ENCODE data around the gene MIER1.
A peak's percentile ranks its signal among the peaks of the same experiment; 100 is the strongest.
"Not testable (repeated sequence)": the region's sequence is repeated elsewhere in the genome, so short reads cannot be mapped to it uniquely, and the experiment has no call there.

MIER1 gene

GRCh38 chr1:66940981-66941380, 16.2 kb downstream of the MIER1 start:
- DNase-seq = no peak

- no peak for DNase-seq
Measured at GRCh38 chr1:66943361-66943969, 18.7 kb downstream of the MIER1 start.

GRCh38 chr1:66944330-66945274, 19.8 kb downstream of the MIER1 start:
- no peak for DNase-seq

- no peak for DNase-seq
Measured at GRCh38 chr1:66945316-66945715, 20.5 kb downstream of the MIER1 start.

DNA sequence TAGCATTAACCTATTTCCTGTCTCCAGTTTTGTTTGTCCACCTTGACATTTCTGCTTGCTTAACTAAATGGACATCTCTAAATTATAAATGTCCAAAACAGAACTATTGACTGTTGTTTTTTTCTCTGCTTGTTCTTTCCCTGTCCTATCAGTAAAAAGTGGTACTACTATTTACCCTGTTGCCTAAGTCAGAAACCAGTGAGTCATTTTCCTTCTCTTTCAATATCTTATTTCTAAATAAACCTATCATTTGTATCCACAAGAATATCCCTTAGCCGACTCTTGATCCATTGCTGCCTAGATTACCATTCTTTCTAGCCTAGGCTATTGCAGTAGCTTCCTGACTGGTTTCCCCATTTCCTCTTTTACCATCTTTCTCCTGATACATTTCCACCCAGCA, 22.5 kb downstream of the MIER1 start:
- DNase-seq = no peak

GRCh38 chr1:66951513-66951912, 26.7 kb downstream of the MIER1 start:
- no peak for DNase-seq

GRCh38 chr1:66954208-66954607, 29.4 kb downstream of the MIER1 start:
- no peak for DNase-seq

- DNase-seq = no peak
Measured at GRCh38 chr1:66957938-66958337, 33.1 kb downstream of the MIER1 start.

- DNase-seq = not testable (repeated sequence)
Measured at GRCh38 chr1:66966188-66966873, 41.5 kb downstream of the MIER1 start.

DNA sequence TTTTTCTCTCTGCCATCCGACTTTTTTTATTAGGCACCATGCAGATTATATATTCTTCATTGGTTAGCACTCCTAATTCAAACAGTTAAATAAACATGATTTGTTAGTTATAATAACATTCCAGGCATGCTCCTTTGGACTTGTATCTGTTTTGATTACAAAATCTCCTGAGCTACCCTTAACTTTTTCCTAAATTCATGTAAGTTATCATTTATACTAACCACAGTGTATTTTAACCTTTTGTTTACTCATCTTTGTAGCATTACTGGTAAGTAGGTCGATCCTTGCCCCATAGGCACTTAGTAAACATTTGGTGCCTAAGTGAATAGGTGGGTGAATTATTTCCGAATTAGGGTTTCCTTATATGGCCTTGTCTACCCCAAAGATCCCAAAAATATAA, 43.8 kb downstream of the MIER1 start:
- DNase-seq = no peak

DNA sequence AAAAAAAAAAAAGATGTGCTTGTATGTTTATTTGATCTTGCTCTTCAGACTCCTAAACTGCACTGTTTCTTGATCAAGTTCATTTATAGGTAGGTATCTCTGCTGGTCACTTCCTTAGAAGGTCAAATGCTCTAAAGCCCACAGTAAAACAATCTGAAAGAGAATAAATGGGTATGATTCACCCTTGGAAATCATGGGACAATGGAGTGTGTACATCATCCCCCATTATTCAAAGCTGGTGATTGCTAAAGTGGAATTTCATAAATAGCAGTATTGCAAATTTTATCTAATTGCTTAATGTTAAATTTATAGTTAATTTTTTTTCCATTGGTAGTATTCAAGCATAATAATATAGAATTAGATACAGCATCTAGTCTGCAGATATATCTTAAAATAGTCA, 53.4 kb downstream of the MIER1 start:
- DNase-seq = no peak

DNA sequence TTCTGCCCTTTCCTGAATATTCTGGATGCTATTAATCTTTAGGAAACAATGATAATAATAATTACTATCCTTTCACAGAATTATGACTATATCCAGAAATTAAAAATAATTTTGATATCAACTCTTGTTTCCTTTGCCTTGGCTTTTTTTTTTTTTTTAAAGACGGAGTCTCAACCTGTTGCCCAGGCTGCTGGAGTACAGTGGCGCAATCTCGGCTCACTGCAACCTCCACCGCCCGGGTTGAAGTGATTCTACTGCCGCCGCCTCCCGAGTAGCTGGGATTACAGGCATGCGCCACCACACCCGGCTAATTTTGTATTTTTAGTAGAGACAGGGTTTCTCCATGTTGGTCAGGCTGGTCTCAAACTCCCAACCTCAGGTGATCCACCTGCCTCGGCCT, 54.8 kb downstream of the MIER1 start:
- DNase-seq = not testable (repeated sequence)

DNA sequence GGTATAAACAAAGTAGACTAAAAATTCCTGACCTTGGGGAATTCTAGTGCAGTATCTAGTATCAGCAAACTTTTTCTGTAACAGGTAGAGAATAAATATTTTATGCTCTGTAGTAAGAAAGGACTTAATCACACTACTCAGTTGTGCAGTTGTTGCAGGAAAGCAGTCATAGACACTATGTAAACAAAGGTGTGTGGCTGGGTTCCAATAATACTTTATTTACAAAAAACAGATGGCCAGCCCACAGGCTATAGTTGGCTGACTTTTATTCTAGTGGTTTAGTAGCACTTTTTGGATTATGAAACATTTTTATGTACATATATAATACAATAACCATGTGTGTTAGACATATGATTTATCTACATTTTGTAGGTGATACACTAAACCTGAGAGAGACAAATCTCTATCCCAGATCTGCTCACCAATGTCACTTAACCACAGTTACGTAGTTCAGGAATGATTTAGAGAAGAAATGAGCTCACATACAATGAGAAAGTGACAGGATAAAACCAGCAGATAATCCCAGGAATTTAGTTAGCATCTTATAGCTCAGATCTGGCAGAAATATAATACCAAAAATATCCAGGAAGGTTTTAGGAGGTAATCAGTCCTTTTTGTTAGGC, 56.1 kb downstream of the MIER1 start:
- DNase-seq = no peak

DNA sequence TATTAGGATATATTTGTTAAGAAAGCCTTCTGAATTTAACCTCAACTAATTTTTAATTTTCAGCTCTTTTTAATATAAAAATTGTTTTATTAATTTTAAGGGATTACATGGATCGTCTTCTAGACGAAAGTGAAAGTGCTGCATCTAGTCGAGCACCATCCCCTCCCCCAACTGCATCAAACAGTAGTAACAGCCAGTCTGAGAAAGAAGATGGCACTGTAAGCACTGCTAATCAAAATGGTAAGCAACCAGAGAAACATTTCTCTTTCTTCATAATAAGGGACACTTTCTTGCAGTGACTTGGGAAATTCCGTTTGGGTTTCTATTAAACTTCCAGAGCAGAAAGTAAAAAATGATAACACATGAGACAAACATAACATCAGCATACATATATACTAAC, 56.9 kb downstream of the MIER1 start:
- DNase-seq = peak; percentile 46

GRCh38 chr1:66982561-66983260, 57.9 kb downstream of the MIER1 start:
- DNase-seq = no peak

GRCh38 chr1:66984491-66984890, 59.7 kb downstream of the MIER1 start:
- DNase-seq = no peak

- no peak for DNase-seq
Measured at GRCh38 chr1:66985835-66986234, 61.0 kb downstream of the MIER1 start.

GRCh38 chr1:66993076-66993475, 68.3 kb downstream of the MIER1 start:
- no peak for DNase-seq

DNA sequence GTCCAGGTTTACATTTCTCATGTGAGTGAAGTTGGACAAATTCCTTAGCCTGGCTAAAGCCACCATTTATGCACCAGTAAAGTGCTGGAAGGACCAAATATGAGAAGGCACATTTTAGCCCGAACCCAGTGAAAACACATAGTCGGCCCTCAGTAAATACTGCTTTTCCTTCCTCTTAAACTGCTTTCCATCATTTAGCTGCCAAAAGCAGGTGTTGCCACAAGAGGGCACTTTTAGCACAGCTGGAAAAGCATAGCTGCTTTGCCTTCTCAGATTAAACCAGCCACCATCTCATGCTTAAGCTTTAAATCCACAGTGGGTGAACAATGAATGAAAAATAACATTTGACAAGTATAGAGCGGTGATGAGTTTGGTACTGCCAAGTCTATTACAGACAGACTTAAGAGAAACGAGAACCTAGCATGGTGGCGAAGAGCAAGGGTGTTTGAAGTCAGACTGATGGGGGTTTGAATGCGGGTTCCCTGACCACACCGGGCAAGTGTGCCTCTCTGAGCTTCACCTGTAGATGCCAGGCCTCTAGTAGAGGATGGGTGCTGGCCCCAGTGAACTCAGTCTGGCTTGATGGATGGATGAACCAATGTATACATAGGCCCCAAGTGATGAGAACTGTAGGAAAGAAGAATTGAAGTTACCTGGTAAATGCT, 71.4 kb downstream of the MIER1 start:
- peak; percentile 74 for DNase-seq

DNA sequence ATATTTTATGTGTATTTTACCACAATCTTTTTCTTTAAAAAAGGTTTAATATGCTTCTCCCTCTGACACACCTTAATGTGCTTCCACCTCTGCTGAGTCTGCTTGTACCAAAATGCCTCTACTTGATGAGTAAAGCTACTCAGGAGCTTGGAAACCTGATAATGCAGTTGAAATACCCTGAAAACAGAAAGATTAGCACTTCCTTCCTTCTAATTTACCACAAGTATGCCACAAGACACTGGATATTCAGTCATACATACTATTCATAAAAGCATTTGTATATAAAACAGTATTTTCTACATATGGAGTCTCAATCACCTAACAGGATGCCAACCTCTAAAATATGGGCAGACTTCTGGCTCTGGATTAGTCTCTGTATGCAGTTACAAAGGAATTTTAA, 74.2 kb downstream of the MIER1 start:
- DNase-seq = no peak

DNA sequence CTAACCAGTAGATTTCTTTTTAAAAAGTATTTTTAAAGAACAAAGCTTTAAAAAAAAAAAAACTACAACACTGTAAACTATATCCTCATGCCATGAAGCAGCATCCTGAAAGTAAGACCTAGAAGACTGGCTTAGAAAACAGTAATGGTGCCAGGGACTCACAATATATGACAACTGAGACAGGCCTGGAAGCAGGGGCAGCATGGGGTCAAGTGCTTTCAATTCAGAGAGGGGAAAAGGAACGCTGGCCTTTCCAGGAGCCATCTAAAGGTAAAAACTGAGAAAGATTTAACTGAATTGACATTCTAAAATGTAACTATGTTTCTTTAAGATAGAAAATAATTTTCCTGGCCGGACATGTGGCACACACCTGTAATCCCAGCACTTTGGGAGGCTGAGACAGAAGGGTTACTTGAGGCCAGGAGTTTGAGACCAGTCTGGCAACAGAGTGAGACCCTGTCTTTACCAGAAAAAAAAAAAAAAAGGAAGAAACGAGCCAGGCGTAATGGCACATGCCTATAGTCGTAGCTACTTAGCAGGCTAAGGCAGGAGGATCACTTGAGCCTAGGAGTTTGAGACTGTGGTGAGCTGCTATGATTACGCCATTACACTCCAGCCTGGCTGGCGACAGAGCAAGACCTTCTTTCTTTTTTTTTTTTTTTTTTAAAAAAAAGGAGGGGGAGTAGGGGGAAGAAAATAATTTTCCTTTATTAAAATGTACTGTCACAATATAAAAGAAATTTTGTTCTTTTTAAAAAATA, 75.0 kb downstream of the MIER1 start:
- DNase-seq = no peak
